ENCODE results near the gene C1orf50.

Gene C1orf50

GRCh38 chr1:42743317-42744147 is 23.5 kb upstream of the C1orf50 start:
- H2BK12ac ChIP-seq (ENCODE audit: low read length in 2 of 2) = no peak overlapping the region
- H3K18ac ChIP-seq (ENCODE audit: low read depth in 1 of 2, low read length in 2 of 2) = no peak overlapping the region
- H2AFZ ChIP-seq (ENCODE audit: low read depth, low read length) = no peak overlapping the region
- H3K4me3 ChIP-seq (ENCODE audit: insufficient read depth in 1 of 2, low read depth in 1 of 2, low read length in 2 of 2) = no peak overlapping the region
- no peak overlapping the region for H4K8ac ChIP-seq (ENCODE audit: low read length)
- peaks cover 34% of the 10 kb centered on the region in 2 experiments for H3K36me3 ChIP-seq (ENCODE audit: control insufficient read depth in 1 of 2, insufficient read depth in 2 of 2, low read depth in 1 of 2, low read length in 2 of 2)
- H3K23ac ChIP-seq (ENCODE audit: low read length in 2 of 2) = no peak overlapping the region
- H3K4me1 ChIP-seq (ENCODE audit: control insufficient read depth, insufficient read depth, low read depth, low read length) = no peaks in the 10 kb centered on the region
- no peak overlapping the region for H2BK120ac ChIP-seq (ENCODE audit: low read depth, low read length)
- H3K27ac ChIP-seq (ENCODE audit: low read length, poor library complexity, severe bottlenecking) = no peak overlapping the region
- H2BK15ac ChIP-seq (ENCODE audit: low read depth, poor library complexity, severe bottlenecking) = no peak overlapping the region
- no peaks in the 10 kb centered on the region for H3K79me1 ChIP-seq (replicated peaks; ENCODE audit: low read length, poor library complexity, severe bottlenecking)
- 90% methylated on average over 20 of the region's 21 CpGs for WGBS
- no peak overlapping the region for H3K14ac ChIP-seq (ENCODE audit: low read length in 2 of 2)
- no peaks in the 10 kb centered on the region for H3K9me3 ChIP-seq (ENCODE audit: control insufficient read depth, low read length)
- no peak overlapping the region for H2AK5ac ChIP-seq (ENCODE audit: low read length, severe bottlenecking)
- H2BK5ac ChIP-seq (ENCODE audit: low read depth, low read length, poor library complexity, severe bottlenecking) = no peak overlapping the region
- no peaks in the 10 kb centered on the region for H3K27me3 ChIP-seq (ENCODE audit: control insufficient read depth in 1 of 2, insufficient read depth in 1 of 2, low read length in 2 of 2)
- no peak overlapping the region for H3K9ac ChIP-seq (ENCODE audit: low read length)
- no peak overlapping the region for H4K91ac ChIP-seq (ENCODE audit: low read length)
- no peak for DNase-seq
- no peak overlapping the region for H3K4ac ChIP-seq (ENCODE audit: low read depth in 1 of 2, low read length in 2 of 2)
- H3K4me2 ChIP-seq (ENCODE audit: low read length, poor library complexity, severe bottlenecking) = no peak overlapping the region

DNA sequence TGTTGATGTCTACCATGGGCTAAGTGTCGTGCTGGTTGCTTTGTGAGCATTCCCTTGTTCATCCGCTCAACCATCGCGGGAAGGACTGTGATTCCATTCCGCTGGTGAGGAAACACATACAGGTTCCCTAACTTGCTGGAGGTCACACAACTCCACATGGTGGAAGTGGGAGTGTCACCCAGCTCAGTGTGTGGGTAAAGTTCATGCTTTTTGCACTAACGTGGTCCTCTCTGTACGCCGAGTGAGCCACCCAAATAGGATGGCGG is 23.0 kb upstream of the C1orf50 start:
- Histone ChIP-seq H2AFZ (ENCODE audit: low read depth, low read length) (no peak overlapping the region), H3K14ac (ENCODE audit: low read length in 2 of 2) (no peak overlapping the region), H2BK120ac (ENCODE audit: low read depth, low read length) (no peak overlapping the region), H2BK15ac (ENCODE audit: low read depth, poor library complexity, severe bottlenecking) (no peak overlapping the region), H3K27me3 (ENCODE audit: control insufficient read depth in 1 of 2, insufficient read depth in 1 of 2, low read length in 2 of 2) (no peaks in the 10 kb centered on the region), H3K36me3 (ENCODE audit: control insufficient read depth in 1 of 2, insufficient read depth in 2 of 2, low read depth in 1 of 2, low read length in 2 of 2) (peaks cover 39% of the 10 kb centered on the region in 2 experiments), H2AK5ac (ENCODE audit: low read length, severe bottlenecking) (no peak overlapping the region), H3K9ac (ENCODE audit: low read length) (no peak overlapping the region), H2BK5ac (ENCODE audit: low read depth, low read length, poor library complexity, severe bottlenecking) (no peak overlapping the region), H3K4me2 (ENCODE audit: low read length, poor library complexity, severe bottlenecking) (no peak overlapping the region), H3K79me1 (replicated peaks; ENCODE audit: low read length, poor library complexity, severe bottlenecking) (peaks cover under 1% of the 10 kb centered on the region), H3K9me3 (ENCODE audit: control insufficient read depth, low read length) (no peaks in the 10 kb centered on the region), H3K27ac (ENCODE audit: low read length, poor library complexity, severe bottlenecking) (no peak overlapping the region), H2BK12ac (ENCODE audit: low read length in 2 of 2) (no peak overlapping the region), H3K23ac (ENCODE audit: low read length in 2 of 2) (no peak overlapping the region), H3K18ac (ENCODE audit: low read depth in 1 of 2, low read length in 2 of 2) (no peak overlapping the region), H3K4ac (ENCODE audit: low read depth in 1 of 2, low read length in 2 of 2) (no peak overlapping the region), H3K4me3 (ENCODE audit: insufficient read depth in 1 of 2, low read depth in 1 of 2, low read length in 2 of 2) (no peak overlapping the region), H4K8ac (ENCODE audit: low read length) (no peak overlapping the region), H3K4me1 (ENCODE audit: control insufficient read depth, insufficient read depth, low read depth, low read length) (no peaks in the 10 kb centered on the region), H4K91ac (ENCODE audit: low read length) (no peak overlapping the region)
- peak; percentile 11 for DNase-seq
- 98% methylated on average over 9 of the region's 9 CpGs for WGBS

GRCh38 chr1:42745851-42746250 is 21.2 kb upstream of the C1orf50 start:
- no peak overlapping the region for H3K4ac ChIP-seq (ENCODE audit: low read depth in 1 of 2, low read length in 2 of 2)
- no peak overlapping the region for H3K4me3 ChIP-seq (ENCODE audit: insufficient read depth in 1 of 2, low read depth in 1 of 2, low read length in 2 of 2)
- no peak overlapping the region for H3K23ac ChIP-seq (ENCODE audit: low read length in 2 of 2)
- no peak overlapping the region for H3K9ac ChIP-seq (ENCODE audit: low read length)
- no peak overlapping the region for H2AK5ac ChIP-seq (ENCODE audit: low read length, severe bottlenecking)
- H2BK120ac ChIP-seq (ENCODE audit: low read depth, low read length) = no peak overlapping the region
- no peak overlapping the region for H4K91ac ChIP-seq (ENCODE audit: low read length)
- H2BK5ac ChIP-seq (ENCODE audit: low read depth, low read length, poor library complexity, severe bottlenecking) = no peak overlapping the region
- H3K79me1 ChIP-seq (replicated peaks; ENCODE audit: low read length, poor library complexity, severe bottlenecking) = peaks cover 2% of the 10 kb centered on the region
- no peak overlapping the region for H2AFZ ChIP-seq (ENCODE audit: low read depth, low read length)
- H3K27me3 ChIP-seq (ENCODE audit: control insufficient read depth in 1 of 2, insufficient read depth in 1 of 2, low read length in 2 of 2) = no peaks in the 10 kb centered on the region
- H3K4me2 ChIP-seq (ENCODE audit: low read length, poor library complexity, severe bottlenecking) = no peak overlapping the region
- WGBS = 98% methylated on average over 8 of the region's 8 CpGs
- H3K18ac ChIP-seq (ENCODE audit: low read depth in 1 of 2, low read length in 2 of 2) = no peak overlapping the region
- no peak overlapping the region for H3K14ac ChIP-seq (ENCODE audit: low read length in 2 of 2)
- no peak overlapping the region for H2BK12ac ChIP-seq (ENCODE audit: low read length in 2 of 2)
- no peaks in the 10 kb centered on the region for H3K9me3 ChIP-seq (ENCODE audit: control insufficient read depth, low read length)
- no peak for DNase-seq
- no peak overlapping the region for H2BK15ac ChIP-seq (ENCODE audit: low read depth, poor library complexity, severe bottlenecking)
- H3K36me3 ChIP-seq (ENCODE audit: control insufficient read depth in 1 of 2, insufficient read depth in 2 of 2, low read depth in 1 of 2, low read length in 2 of 2) = peaks cover 51 to 52% of the 10 kb centered on the region in 2 experiments
- H4K8ac ChIP-seq (ENCODE audit: low read length) = no peak overlapping the region
- no peaks in the 10 kb centered on the region for H3K4me1 ChIP-seq (ENCODE audit: control insufficient read depth, insufficient read depth, low read depth, low read length)
- no peak overlapping the region for H3K27ac ChIP-seq (ENCODE audit: low read length, poor library complexity, severe bottlenecking)

GRCh38 chr1:42746436-42747105 is 20.5 kb upstream of the C1orf50 start:
- WGBS = 98% methylated on average over 12 of the region's 12 CpGs
- Histone ChIP-seq H3K36me3 (ENCODE audit: control insufficient read depth in 1 of 2, insufficient read depth in 2 of 2, low read depth in 1 of 2, low read length in 2 of 2) (peaks cover 52 to 53% of the 10 kb centered on the region in 2 experiments), H3K18ac (ENCODE audit: low read depth in 1 of 2, low read length in 2 of 2) (no peak overlapping the region)

More at GRCh38 chr1:42746436-42747105, 20.5 kb upstream of the C1orf50 start:
- Histone ChIP-seq H2BK5ac (ENCODE audit: low read depth, low read length, poor library complexity, severe bottlenecking) (no peak overlapping the region), H2AK5ac (ENCODE audit: low read length, severe bottlenecking) (no peak overlapping the region), H3K23ac (ENCODE audit: low read length in 2 of 2) (no peak overlapping the region), H2BK15ac (ENCODE audit: low read depth, poor library complexity, severe bottlenecking) (no peak overlapping the region), H2BK120ac (ENCODE audit: low read depth, low read length) (no peak overlapping the region), H3K4me2 (ENCODE audit: low read length, poor library complexity, severe bottlenecking) (no peak overlapping the region), H4K8ac (ENCODE audit: low read length) (no peak overlapping the region), H3K4ac (ENCODE audit: low read depth in 1 of 2, low read length in 2 of 2) (no peak overlapping the region), H2AFZ (ENCODE audit: low read depth, low read length) (no peak overlapping the region), H3K27me3 (ENCODE audit: control insufficient read depth in 1 of 2, insufficient read depth in 1 of 2, low read length in 2 of 2) (no peaks in the 10 kb centered on the region), H3K27ac (ENCODE audit: low read length, poor library complexity, severe bottlenecking) (no peak overlapping the region), H3K14ac (ENCODE audit: low read length in 2 of 2) (no peak overlapping the region), H2BK12ac (ENCODE audit: low read length in 2 of 2) (no peak overlapping the region), H3K9me3 (ENCODE audit: control insufficient read depth, low read length) (no peaks in the 10 kb centered on the region), H3K9ac (ENCODE audit: low read length) (no peak overlapping the region), H3K4me1 (ENCODE audit: control insufficient read depth, insufficient read depth, low read depth, low read length) (no peaks in the 10 kb centered on the region), H3K4me3 (ENCODE audit: insufficient read depth in 1 of 2, low read depth in 1 of 2, low read length in 2 of 2) (no peak overlapping the region), H4K91ac (ENCODE audit: low read length) (no peak overlapping the region), H3K79me1 (replicated peaks; ENCODE audit: low read length, poor library complexity, severe bottlenecking) (peaks cover 2% of the 10 kb centered on the region)
- no peak for DNase-seq
